H1 (cell line): ENCODE results near the gene NTN1. TPM values are rescaled to one million over a fixed set of nuclear protein-coding genes. Genes with fewer than 3 reads are reported as not detected.

Source experiments
- CTCF ChIA-PET: fragments of 300-600 bp; sonication (Branson Sonifier 250); formaldehyde crosslinking; loops from one replicate; lab custom pipeline; 2021; ENCODE audit not compliant: partially characterized antibody; lab: Charles Lee
- POLR2A ChIA-PET: fragments of 300-600 bp; sonication (Branson Sonifier 250); formaldehyde crosslinking; loops from one replicate; lab custom pipeline; 2021; ENCODE audit warnings: inconsistent platforms; ENCODE audit not compliant: partially characterized antibody; lab: Charles Lee
- DNase-seq, 2 experiments: peaks; one replicate each; pipeline versions ENCODE4 v3.0.0 to v3.0.0-alpha.2; 2010 to 2022; ENCODE audit warnings: low spot score in 2 of 2, low read depth in 1 of 2, mixed read lengths in 1 of 2
- FAIRE-seq: peaks from 2 replicates; lab custom pipeline; 2011; peaks lifted over from hg19 to GRCh38; lab: Jason Lieb, UNC
- H2AFZ ChIP-seq: 2 replicates; pipeline ENCODE4 v1.8.1; 2012; ENCODE audit warnings: low read length, inconsistent platforms
- H2AK5ac ChIP-seq: 2 replicates; pipeline ENCODE4 v1.6.1; 2013; ENCODE audit warnings: low read depth, low read length
- H2BK120ac ChIP-seq: replicated peaks from 2 replicates; pipeline ENCODE3; 2013; ENCODE audit warnings: low read depth, low read length, inconsistent platforms
- H2BK12ac ChIP-seq: 2 replicates; pipeline ENCODE4 v1.6.1; 2013; ENCODE audit warnings: low read depth, low read length
- H2BK15ac ChIP-seq: 2 replicates; pipeline ENCODE4 v1.6.1; 2013; ENCODE audit warnings: low read length
- H2BK20ac ChIP-seq: 2 replicates; pipeline ENCODE4 v1.6.1; 2013; ENCODE audit warnings: low read length
- H2BK5ac ChIP-seq: 2 replicates; pipeline ENCODE4 v1.6.1; 2013; ENCODE audit warnings: low read depth, low read length
- H3K14ac ChIP-seq: 2 replicates; pipeline ENCODE4 v1.6.1; 2013; ENCODE audit warnings: inconsistent platforms; ENCODE audit not compliant: insufficient read length
- H3K18ac ChIP-seq: 2 replicates; pipeline ENCODE4 v1.6.1; 2013; ENCODE audit warnings: low read length; ENCODE audit errors: extremely low read depth
- H3K23ac ChIP-seq: 2 replicates; pipeline ENCODE4 v1.6.1; 2013; ENCODE audit warnings: inconsistent platforms; ENCODE audit not compliant: insufficient read length
- H3K23me2 ChIP-seq: 2 replicates; pipeline ENCODE4 v1.6.1; 2013; ENCODE audit warnings: low read depth, low read length
- H3K27ac ChIP-seq: 2 replicates; pipeline ENCODE4 v1.6.1; 2011; ENCODE audit warnings: low read depth, low read length, inconsistent platforms
- H3K27me3 ChIP-seq, 4 experiments: replicated peaks in 1 of 4; 1 replicate in 1 of 4; 2 replicates in 3 of 4; pipeline versions ENCODE4 v1.6.1 to v1.8.1; 2011 to 2013; ENCODE audit warnings: low read length in 3 of 4, mild to moderate bottlenecking in 3 of 4, inconsistent platforms in 2 of 4, mixed read lengths in 2 of 4, moderate library complexity in 1 of 4; ENCODE audit not compliant: control insufficient read depth in 3 of 4, insufficient read depth in 3 of 4; ENCODE audit errors: extremely low read depth in 1 of 4
- H3K36me3 ChIP-seq, 4 experiments: 2 replicates each; pipeline versions ENCODE4 v1.6.1 to v1.8.1; 2011 to 2013; ENCODE audit warnings: mild to moderate bottlenecking in 4 of 4, low read length in 3 of 4, moderate library complexity in 2 of 4, control low read depth in 1 of 4, inconsistent platforms in 1 of 4; ENCODE audit not compliant: insufficient read depth in 4 of 4, control insufficient read depth in 2 of 4
- H3K4ac ChIP-seq: replicated peaks from 2 replicates; pipeline ENCODE3; 2013; ENCODE audit warnings: low read length, low read depth, mixed read lengths, inconsistent platforms; ENCODE audit not compliant: insufficient read length
- H3K4me1 ChIP-seq, 4 experiments: replicated peaks in 1 of 4; 1 replicate in 1 of 4; 2 replicates in 3 of 4; pipeline versions ENCODE4 v1.6.1 to v1.8.1; 2011 to 2013; ENCODE audit warnings: low read length in 3 of 4, inconsistent platforms in 2 of 4, mixed read lengths in 1 of 4; ENCODE audit not compliant: insufficient read depth in 4 of 4, control insufficient read depth in 3 of 4
- H3K4me2 ChIP-seq, 2 experiments: 2 replicates each; pipeline versions ENCODE4 v1.6.1 to v1.8.1; 2011 to 2013; ENCODE audit warnings: low read depth in 2 of 2, low read length in 2 of 2, control low read depth in 1 of 2, inconsistent platforms in 1 of 2, mild to moderate bottlenecking in 1 of 2; ENCODE audit not compliant: insufficient read depth in 1 of 2
- H3K4me3 ChIP-seq, 4 experiments: fragments of 200-600, 300-600 bp in 1 of 4; sonication (generic), shearing (Covaris generic), sonication (Bioruptor Twin) in 1 of 4; 2 replicates each; pipeline versions ENCODE4 v1.5.1 to v1.8.1; 2011 to 2016; ENCODE audit warnings: low read length in 4 of 4, low read depth in 3 of 4, control low read depth in 2 of 4, inconsistent platforms in 2 of 4, mild to moderate bottlenecking in 2 of 4, mixed read lengths in 1 of 4, moderate library complexity in 1 of 4; ENCODE audit not compliant: insufficient read depth in 2 of 4; ENCODE audit errors: extremely low read depth in 1 of 4
- H3K56ac ChIP-seq: replicated peaks from 2 replicates; pipeline ENCODE3; 2013; ENCODE audit warnings: low read depth, mild to moderate bottlenecking, mixed read lengths, low read length, inconsistent platforms; ENCODE audit not compliant: insufficient read length
- H3K79me1 ChIP-seq: 2 replicates; pipeline ENCODE4 v1.6.1; 2013; ENCODE audit warnings: low read depth, low read length, control low read depth
- H3K79me2 ChIP-seq, 2 experiments: 2 replicates each; pipeline versions ENCODE4 v1.6.1 to v1.8.1; 2012 to 2013; ENCODE audit warnings: low read length in 2 of 2, mild to moderate bottlenecking in 2 of 2, inconsistent platforms in 1 of 2; ENCODE audit not compliant: insufficient read depth in 2 of 2, control insufficient read depth in 1 of 2
- H3K9ac ChIP-seq, 4 experiments: replicated peaks in 1 of 4; 1 replicate in 1 of 4; 2 replicates in 3 of 4; pipeline versions ENCODE4 v1.6.1 to v1.8.1; 2011 to 2013; ENCODE audit warnings: low read depth in 3 of 4, low read length in 3 of 4, control low read depth in 2 of 4, mild to moderate bottlenecking in 2 of 4, moderate library complexity in 2 of 4, inconsistent platforms in 1 of 4; ENCODE audit errors: extremely low read depth in 1 of 4
- H3K9me3 ChIP-seq, 2 experiments: 2 replicates each; pipeline versions ENCODE4 v1.6.1 to v1.8.1; 2012 to 2013; ENCODE audit warnings: mild to moderate bottlenecking in 2 of 2, moderate library complexity in 2 of 2, control low read depth in 1 of 2, inconsistent platforms in 1 of 2, low read depth in 1 of 2, low read length in 1 of 2, mixed read lengths in 1 of 2; ENCODE audit not compliant: insufficient read depth in 2 of 2
- H4K20me1 ChIP-seq, 2 experiments: replicated peaks in 1 of 2; 2 replicates each; pipeline versions ENCODE3 to v1.8.1; 2011 to 2013; ENCODE audit warnings: inconsistent platforms in 2 of 2, low read length in 2 of 2, mild to moderate bottlenecking in 1 of 2; ENCODE audit not compliant: insufficient read depth in 2 of 2, control insufficient read depth in 1 of 2
- H4K5ac ChIP-seq: 2 replicates; pipeline ENCODE4 v1.6.1; 2013; ENCODE audit warnings: low read length, low read depth, mixed read lengths, inconsistent platforms; ENCODE audit not compliant: insufficient read length
- H4K8ac ChIP-seq: 2 replicates; pipeline ENCODE4 v1.8.0; 2013; ENCODE audit warnings: mild to moderate bottlenecking, moderate library complexity, low read length, inconsistent platforms; ENCODE audit not compliant: insufficient read depth; ENCODE audit errors: extremely low read depth
- H4K91ac ChIP-seq: replicated peaks from 2 replicates; pipeline ENCODE3; 2013; ENCODE audit warnings: low read length, mixed read lengths, inconsistent platforms; ENCODE audit not compliant: insufficient read length
- ASH2L ChIP-seq: fragments of 200-600, 300-600 bp; sonication (generic); IDR thresholded peaks from one replicate; pipeline ENCODE4 v1.7.1; 2017; ENCODE audit warnings: low read length
- BCL11A ChIP-seq, 2 experiments: IDR thresholded peaks; one replicate each; pipeline ENCODE4 v1.6.1; 2011; ENCODE audit warnings: low read depth in 2 of 2, low read length in 2 of 2, mild to moderate bottlenecking in 2 of 2
- CBX5 ChIP-seq: fragments of 300-800, 300-1000 bp; sonication (generic); IDR thresholded peaks from 2 replicates; pipeline ENCODE4 v1.7.1; 2016; ENCODE audit warnings: antibody characterized with exemption, low read length, low read depth
- CHD1 ChIP-seq: IDR thresholded peaks from 2 replicates; pipeline ENCODE4 v1.6.1; 2012; ENCODE audit warnings: low read depth, low read length, improper control_type of control experiment
- GTF2F1 ChIP-seq: IDR thresholded peaks from 2 replicates; pipeline ENCODE4 v1.6.1; 2012; ENCODE audit warnings: low read depth, low read length, improper control_type of control experiment, borderline replicate concordance
- PHF8 ChIP-seq: fragments of 200-600 bp; sonication (generic); conservative IDR thresholded peaks from 2 replicates; pipeline ENCODE4 v1.7.1; 2012; ENCODE audit warnings: low read depth, mild to moderate bottlenecking, inconsistent platforms, low read length, moderate library complexity
- POU5F1 ChIP-seq: IDR thresholded peaks from 2 replicates; pipeline ENCODE4 v1.6.1; 2011; ENCODE audit warnings: low read depth, mild to moderate bottlenecking, low read length, moderate library complexity
- RFX5 ChIP-seq: IDR thresholded peaks from 2 replicates; pipeline ENCODE4 v1.6.1; 2011; ENCODE audit warnings: low read depth, low read length, improper control_type of control experiment, borderline replicate concordance
- SIRT6 ChIP-seq: IDR thresholded peaks from one replicate; pipeline ENCODE4 v1.7.1; 2012; ENCODE audit warnings: low read length, inconsistent platforms
- SP4 ChIP-seq: IDR thresholded peaks from 2 replicates; pipeline ENCODE4 v1.6.1; 2012; ENCODE audit warnings: low read length, inconsistent platforms
- TAF1 ChIP-seq: IDR thresholded peaks from 2 replicates; pipeline ENCODE4 v1.6.1; 2011; ENCODE audit warnings: mild to moderate bottlenecking, low read depth, low read length
- TAF7 ChIP-seq: optimal IDR thresholded peaks from 2 replicates; pipeline ENCODE3; 2011; ENCODE audit warnings: low read depth, mild to moderate bottlenecking, inconsistent platforms, low read length, moderate library complexity, borderline replicate concordance
- TCF12 ChIP-seq: IDR thresholded peaks from 2 replicates; pipeline ENCODE4 v1.6.1; 2011; ENCODE audit warnings: low read depth, mild to moderate bottlenecking, low read length
- WGBS, 2 experiments: shearing (Covaris generic) in 1 of 2; methylation state at CpG; one replicate each; pipeline versions ENCODE4 v1.1.6 to v1.1.7; 2013 to 2015; ENCODE audit warnings: low lambda C conversion rate in 2 of 2, mixed read lengths in 2 of 2, inconsistent platforms in 1 of 2, low coverage in 1 of 2, missing lambda C conversion rate in 1 of 2; ENCODE audit not compliant: insufficient replicate concordance in 2 of 2, insufficient coverage in 1 of 2, insufficient read length in 1 of 2; ENCODE audit errors: extremely low coverage in 1 of 2, missing lambda C conversion rate in 1 of 2; 5-methylcytosine and 5-hydroxymethylcytosine counted together
- polyA plus RNA-seq, 7 experiments: library from polyadenylated mRNA; depleted of rRNA in 3 of 7; stranded (reverse) in 5 of 7; unstranded in 2 of 7; fragments of >200 nt in 5 of 7; fragments of 200-250 nt in 2 of 7; gene quantifications; 1 replicate in 5 of 7; 2 replicates in 1 of 7; 4 replicates in 1 of 7; pipeline versions ENCODE4 v1.2.1 to v1.2.3, GENCODE V29; 2011 to 2013; ENCODE audit warnings: missing spikeins in 2 of 7, mixed read lengths in 2 of 7
- total RNA-seq: library from RNA; stranded (reverse); fragmentation: NEBNext Ultra II Directional; extraction: Animal tissue kit (Norgen Biotek cat#: 25700); gene quantifications from 2 replicates; pipeline ENCODE4 v1.2.1, GENCODE V29; 2021

The NTN1 gene
- total and polyA plus RNA-seq, 2 of the 8 experiments (the other 6 are each of a cell fraction or from before 2014, with no cell fraction given): 2.0 to 2.3 TPM

- H3K4me1 ChIP-seq: no peaks in the 10 kb centered on the region
- H2BK15ac ChIP-seq: no peak overlapping the region
- H3K4ac ChIP-seq: no peak overlapping the region
- no peaks in the 10 kb centered on the region; the same call in 1 of the 2 replicates for H3K23me2 ChIP-seq
- no peak overlapping the region for H2AK5ac ChIP-seq
- CTCF ChIA-PET: interaction anchor here (0.8 to 1.2 kb wide), 3 partner anchors 9 to 185 kb away, joined by 3 to 5 read pairs (median 4); no protein-coding TSS in a partner anchor
- H3K18ac ChIP-seq: no peak overlapping the region
- H3K79me2 ChIP-seq: no peaks in the 10 kb centered on the region
- no peak overlapping the region for H4K91ac ChIP-seq
- WGBS, 2 experiments: 90% methylated on average over 4 of the region's 4 CpGs; no CpG with 5 or more reads in 1 of the 2 experiments
- no peak overlapping the region for H3K9ac ChIP-seq
- DNase-seq (no peak), FAIRE-seq (no peak)
- H3K27me3 ChIP-seq: no peaks in the 10 kb centered on the region
- H3K27ac ChIP-seq: no peak overlapping the region
- H3K9me3 ChIP-seq: no peaks in the 10 kb centered on the region
- no peaks in the 10 kb centered on the region for H3K79me1 ChIP-seq
- POLR2A ChIA-PET: interaction anchor here (1.6 kb wide), 1 partner anchor 8 kb away, joined by 3 read pairs; no protein-coding TSS in a partner anchor
- no peak overlapping the region for H4K5ac ChIP-seq
- H2BK120ac ChIP-seq: no peak overlapping the region
- H3K36me3 ChIP-seq: no peaks in the 10 kb centered on the region
- H3K23ac ChIP-seq: no peak overlapping the region
- no peak overlapping the region for H2BK12ac ChIP-seq
- H4K8ac ChIP-seq: no peak overlapping the region; the same call in 1 of the 2 replicates
- H3K14ac ChIP-seq: no peak overlapping the region
- H4K20me1 ChIP-seq: no peaks in the 10 kb centered on the region
- H2AFZ ChIP-seq: no peak overlapping the region
- no peak overlapping the region for H2BK5ac ChIP-seq
- no peak overlapping the region for H3K56ac ChIP-seq
- H3K4me2 ChIP-seq: no peak overlapping the region
- no peak overlapping the region for H3K4me3 ChIP-seq
- H2BK20ac ChIP-seq: no peak overlapping the region
- no peak for TF ChIP-seq TAF7
- no peak for TF ChIP-seq CBX5
- TF ChIP-seq TCF12: no peak
- TF ChIP-seq TAF1: no peak
- no peak for TF ChIP-seq SP4
- TF ChIP-seq POU5F1: no peak
- no peak for TF ChIP-seq PHF8
- TF ChIP-seq ASH2L: no peak
- TF ChIP-seq RFX5: no peak
- TF ChIP-seq BCL11A (IDR thresholded peaks at IDR 0.05; ENCODE audit: low read depth in 2 of 2, low read length in 2 of 2): no peak
- TF ChIP-seq SIRT6: no peak
- TF ChIP-seq CHD1: no peak
- TF ChIP-seq GTF2F1: no peak
Observed at GRCh38 chr17:9079461-9080103, 58.3 kb downstream of the NTN1 start.
